Thoracic aorta (tissue), 2 donors: ENCODE measurements around the gene JMJD8. TPM values are rescaled to one million over a fixed set of nuclear protein-coding genes. Genes with fewer than 3 reads are reported as not detected.

Experiments used
- ATAC-seq: fragments of 150-250 bp; one replicate; pipeline ENCODE4 v1.8.0; 2017; ENCODE audit warnings: low read depth; ENCODE audit not compliant: insufficient number of reproducible peaks, low FRiP score
- DNase-seq: peaks from one replicate; pipeline ENCODE4 v3.0.0-alpha.2; 2020; ENCODE audit warnings: low spot score
- H3K27ac ChIP-seq, 2 donors: fragments of 200-600 bp; sonication (generic); 1 replicate in 1 of 2; 2 replicates in 1 of 2; pipeline ENCODE4 v1.5.1; 2016; ENCODE audit warnings: mild to moderate bottlenecking in 2 of 2, moderate library complexity in 2 of 2
- H3K27me3 ChIP-seq: fragments of 200-600 bp; sonication (generic); replicated peaks from 2 replicates; pipeline ENCODE4 v1.6.0; 2016; ENCODE audit warnings: mild to moderate bottlenecking; ENCODE audit not compliant: insufficient read depth
- H3K36me3 ChIP-seq: fragments of 200-600 bp; sonication (generic); one replicate; pipeline ENCODE4 v1.5.1; 2016
- H3K4me1 ChIP-seq, 2 donors: fragments of 200-600 bp; sonication (generic); 1 replicate in 1 of 2; 2 replicates in 1 of 2; pipeline versions ENCODE4 v1.5.1 to v1.6.0; 2016; ENCODE audit warnings: low read depth in 2 of 2, mild to moderate bottlenecking in 1 of 2; ENCODE audit not compliant: control insufficient read depth in 1 of 2
- H3K4me3 ChIP-seq: fragments of 200-600 bp; sonication (generic); 2 replicates; pipeline ENCODE4 v1.5.1; 2016; ENCODE audit warnings: mild to moderate bottlenecking
- H3K9me3 ChIP-seq: fragments of 200-600 bp; sonication (generic); 2 replicates; pipeline ENCODE4 v1.5.1; 2016
- total RNA-seq, 2 donors: library from RNA; depleted of rRNA; stranded (reverse); fragments of >200 nt; gene quantifications; one replicate each; pipeline versions ENCODE4 v1.1.0 to v1.2.3, GENCODE V29; 2016
- TF ChIP-seq, protein P1 (sequence below): fragments of 200-600 bp; sonication (generic); IDR thresholded peaks from one replicate; pipeline ENCODE4 v1.5.1; 2019; ENCODE audit warnings: antibody characterized with exemption

Gene JMJD8
- 100 to 1,000 TPM in 1 of 2 donors, 10 to 100 TPM in 1; 98.7 to 128 TPM for total RNA-seq

GRCh38 chr16:684071-684794 lies at the start of gene JMJD8:
JMJD8 (minus strand) TSS chr16:684334; CDS start chr16:684319, 15 bp downstream.
- TF ChIP-seq, protein P1, sequence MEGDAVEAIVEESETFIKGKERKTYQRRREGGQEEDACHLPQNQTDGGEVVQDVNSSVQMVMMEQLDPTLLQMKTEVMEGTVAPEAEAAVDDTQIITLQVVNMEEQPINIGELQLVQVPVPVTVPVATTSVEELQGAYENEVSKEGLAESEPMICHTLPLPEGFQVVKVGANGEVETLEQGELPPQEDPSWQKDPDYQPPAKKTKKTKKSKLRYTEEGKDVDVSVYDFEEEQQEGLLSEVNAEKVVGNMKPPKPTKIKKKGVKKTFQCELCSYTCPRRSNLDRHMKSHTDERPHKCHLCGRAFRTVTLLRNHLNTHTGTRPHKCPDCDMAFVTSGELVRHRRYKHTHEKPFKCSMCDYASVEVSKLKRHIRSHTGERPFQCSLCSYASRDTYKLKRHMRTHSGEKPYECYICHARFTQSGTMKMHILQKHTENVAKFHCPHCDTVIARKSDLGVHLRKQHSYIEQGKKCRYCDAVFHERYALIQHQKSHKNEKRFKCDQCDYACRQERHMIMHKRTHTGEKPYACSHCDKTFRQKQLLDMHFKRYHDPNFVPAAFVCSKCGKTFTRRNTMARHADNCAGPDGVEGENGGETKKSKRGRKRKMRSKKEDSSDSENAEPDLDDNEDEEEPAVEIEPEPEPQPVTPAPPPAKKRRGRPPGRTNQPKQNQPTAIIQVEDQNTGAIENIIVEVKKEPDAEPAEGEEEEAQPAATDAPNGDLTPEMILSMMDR, result no peak
- DNase-seq, result peak; percentile 85
- peaks cover 34 to 55% of the 10 kb centered on the region in 2 donors for H3K4me1 ChIP-seq
- H3K27ac ChIP-seq, result peak within 1 kb of the TSS; percentile 73 to 79
- H3K4me3 ChIP-seq, result peak within 1 kb of the TSS; percentile 87
- no peaks in the 10 kb centered on the region for H3K9me3 ChIP-seq
- no peaks in the 10 kb centered on the region for H3K27me3 ChIP-seq
- peak; percentile 57 for ATAC-seq
- peaks cover 25% of the 10 kb centered on the region for H3K36me3 ChIP-seq

- peaks cover 40% of the 10 kb centered on the region for H3K36me3 ChIP-seq
- TF ChIP-seq, protein P1, result peak; percentile 9
- H3K4me1 ChIP-seq, result peaks cover under 1% of the 10 kb centered on the region in 2 donors
- ATAC-seq, result no peak
- H3K4me3 ChIP-seq, result no peak overlapping the region
- no peaks in the 10 kb centered on the region for H3K27me3 ChIP-seq
- DNase-seq, result no peak
- no peak overlapping the region for H3K27ac ChIP-seq
- H3K9me3 ChIP-seq, result no peaks in the 10 kb centered on the region
Measured at GRCh38 chr16:733382-734207, 49.5 kb upstream of the JMJD8 start.

DNA sequence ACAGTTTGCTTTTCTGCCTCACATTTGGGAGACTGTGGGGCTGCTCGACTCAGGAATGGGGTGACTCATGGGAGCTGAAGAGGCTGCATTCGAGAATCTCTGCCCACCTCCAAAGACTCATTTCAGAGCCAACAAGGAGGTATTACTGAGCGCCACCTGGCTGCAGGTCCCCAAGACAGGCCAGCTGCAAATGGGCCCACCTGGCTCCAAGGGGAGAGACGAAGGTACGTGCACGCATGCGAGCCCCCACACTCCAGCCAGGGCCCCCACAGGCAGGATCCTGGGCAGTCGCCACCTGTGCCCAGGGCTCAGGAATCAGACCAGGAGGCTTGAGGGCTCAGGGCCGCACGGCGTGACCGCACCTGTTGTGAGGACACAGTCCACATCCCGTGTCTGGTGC lies 48.8 kb upstream of the JMJD8 start:
- DNase-seq (no peak), ATAC-seq (no peak)
- peaks cover 4% of the 10 kb centered on the region in 2 donors for H3K4me1 ChIP-seq
- no peak overlapping the region for H3K27ac ChIP-seq
- H3K36me3 ChIP-seq, result peaks cover 40% of the 10 kb centered on the region
- H3K9me3 ChIP-seq, result no peaks in the 10 kb centered on the region
- H3K4me3 ChIP-seq, result no peak overlapping the region
- H3K27me3 ChIP-seq, result no peaks in the 10 kb centered on the region
- TF ChIP-seq, protein P1, result no peak

- no peak overlapping the region for H3K27ac ChIP-seq
- H3K4me3 ChIP-seq, result no peak overlapping the region
- no peak for DNase-seq
- no peaks in the 10 kb centered on the region for H3K9me3 ChIP-seq
- ATAC-seq, result no peak
- peaks cover 9 to 10% of the 10 kb centered on the region in 2 donors for H3K4me1 ChIP-seq
- TF ChIP-seq, protein P1, result no peak
- peaks cover 38% of the 10 kb centered on the region for H3K36me3 ChIP-seq
- H3K27me3 ChIP-seq, result no peaks in the 10 kb centered on the region
Measured at GRCh38 chr16:732332-732731, 48.2 kb upstream of the JMJD8 start.
